GM23248 (cell line): ENCODE data around the gene ING3.

ENCODE experiments used
- EZH2 ChIP-seq: fragments of 200-600 bp; sonication (generic); IDR thresholded peaks from 2 replicates; pipeline ENCODE4 v1.6.1; 2018; ENCODE audit warnings: antibody characterized with exemption, mild to moderate bottlenecking; ENCODE audit not compliant: insufficient read depth, poor library complexity, severe bottlenecking
- EZH2phosphoT487 ChIP-seq: fragments of 200-600 bp; sonication (generic); IDR thresholded peaks from 2 replicates; pipeline ENCODE4 v1.6.1; 2018; ENCODE audit warnings: antibody characterized with exemption, moderate library complexity, mild to moderate bottlenecking, low read depth; ENCODE audit not compliant: insufficient read depth

- no peak for TF ChIP-seq EZH2
- TF ChIP-seq EZH2phosphoT487, result no peak
These were observed 25.2 kb upstream of the ING3 start for GRCh38 chr7:120925392-120925791.
